GM12872 (cell line): ENCODE results near the gene PHAF1.

Source experiments
- CTCF ChIP-seq: IDR thresholded peaks from 3 replicates; pipeline ENCODE4 v1.5.1; 2011; ENCODE audit warnings: low read depth, mild to moderate bottlenecking, low read length, moderate library complexity; ENCODE audit not compliant: insufficient read depth

PHAF1 gene

DNA sequence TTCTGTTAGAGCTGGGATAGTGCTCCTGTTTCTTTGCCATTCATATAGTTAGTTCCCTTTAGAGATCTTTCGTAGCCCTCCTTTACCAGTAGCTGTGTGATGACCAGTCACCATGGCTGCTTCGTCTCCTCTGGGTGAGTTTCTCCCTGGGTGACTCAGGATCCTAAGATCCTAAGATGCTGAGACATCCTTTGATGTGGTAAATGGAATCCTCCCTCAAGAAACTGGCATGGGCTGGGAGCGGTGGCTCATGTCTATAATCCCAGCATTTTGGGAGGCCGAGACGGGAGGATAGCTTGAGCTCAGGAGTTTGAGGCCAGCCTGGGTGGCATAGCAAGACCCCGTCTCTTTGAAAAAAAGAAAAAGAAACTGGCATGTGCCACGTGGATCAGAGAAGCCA is 5.9 kb downstream of the PHAF1 start:
- no peak for TF ChIP-seq CTCF

GRCh38 chr16:67116388-67117311 is 6.9 kb downstream of the PHAF1 start:
- no peak for TF ChIP-seq CTCF

DNA sequence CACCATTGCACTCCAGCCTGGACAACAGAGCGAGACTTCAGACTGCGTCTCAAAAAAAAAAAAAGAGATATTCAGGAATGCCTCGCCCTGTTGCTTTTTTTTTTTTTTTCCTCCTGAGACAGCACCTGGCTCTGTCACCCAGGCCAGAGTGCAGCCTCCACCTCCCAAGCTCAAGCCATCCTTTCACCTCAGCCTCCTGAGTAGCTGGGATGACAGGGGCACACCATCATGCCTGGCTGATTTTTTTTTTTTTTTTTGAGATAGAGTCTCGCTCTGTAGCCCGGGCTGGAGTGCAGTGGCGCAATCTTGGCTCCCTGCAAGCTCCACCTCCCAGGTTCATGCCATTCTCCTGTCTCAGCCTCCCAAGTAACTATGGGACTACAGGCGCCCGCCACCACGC is 8.0 kb downstream of the PHAF1 start:
- no peak for TF ChIP-seq CTCF

DNA sequence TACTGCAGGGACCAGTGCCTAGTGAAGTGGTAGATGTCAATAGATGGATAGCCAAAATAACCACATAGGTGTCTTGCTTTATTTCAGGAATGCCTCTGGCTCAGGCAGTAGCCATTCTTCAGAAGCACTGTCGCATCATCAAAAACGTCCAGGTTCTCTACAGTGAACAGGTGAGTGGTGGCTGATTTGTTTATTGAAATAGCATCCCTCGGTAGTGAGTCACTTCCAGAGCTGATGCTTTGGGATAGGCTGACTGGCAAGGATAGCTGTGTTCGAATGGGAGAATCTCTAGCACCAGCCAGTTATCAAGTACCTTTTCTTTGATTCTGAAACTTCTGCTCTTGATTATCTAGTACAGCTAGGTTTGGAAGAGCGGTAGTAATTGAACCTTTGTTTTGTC is 10.3 kb downstream of the PHAF1 start:
- no peak for TF ChIP-seq CTCF

GRCh38 chr16:67128417-67128816 is 18.7 kb downstream of the PHAF1 start:
- no peak for TF ChIP-seq CTCF

DNA sequence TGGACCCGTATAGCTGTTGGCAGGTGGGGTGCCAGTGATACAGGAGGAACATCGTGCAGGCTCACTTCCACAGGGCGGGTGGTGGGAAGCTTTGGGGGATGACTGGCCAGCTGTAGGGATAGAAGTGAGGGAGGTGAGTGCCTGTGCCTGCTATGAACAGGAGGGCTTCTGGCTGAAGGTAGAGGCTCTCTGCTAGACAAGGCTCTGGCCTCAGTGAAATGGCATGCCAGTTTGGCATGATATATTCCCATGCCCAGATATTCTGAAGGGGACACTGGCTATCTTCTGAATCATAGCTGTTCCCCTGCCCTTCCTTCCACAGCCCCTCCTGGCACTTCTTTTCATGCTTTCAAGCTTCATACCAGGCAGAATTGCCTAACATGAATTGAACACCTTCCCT is 19.1 kb downstream of the PHAF1 start:
- no peak for TF ChIP-seq CTCF

GRCh38 chr16:67129422-67129821 is 19.7 kb downstream of the PHAF1 start:
- TF ChIP-seq CTCF = no peak

DNA sequence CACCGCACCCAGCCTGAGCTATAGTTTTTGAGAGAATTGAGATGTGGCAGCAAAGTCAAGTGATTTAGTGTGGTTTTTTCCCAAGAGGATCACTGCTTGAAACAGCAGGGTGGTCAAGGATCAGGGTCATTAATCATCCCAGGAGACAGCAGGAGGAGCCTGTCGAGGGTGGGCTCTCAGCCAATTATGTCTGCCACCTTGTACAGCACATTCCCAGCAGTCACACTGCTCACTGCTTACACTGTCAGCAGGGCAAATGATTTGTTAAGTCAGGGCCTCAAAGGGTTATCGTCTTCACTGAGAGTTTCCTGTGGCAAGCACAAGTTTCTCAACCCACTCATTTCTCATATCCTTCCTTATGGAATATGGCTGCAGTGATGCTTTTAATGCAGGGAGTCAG is 27.9 kb downstream of the PHAF1 start:
- TF ChIP-seq CTCF = no peak
